HEK293 (cell line): ENCODE measurements around the gene FLCN.

Experiments used
- CTCF ChIA-PET: fragments of 350-600 bp; formaldehyde crosslinking; extraction: SDS; loops from one replicate; lab custom pipeline; 2021; ENCODE audit warnings: antibody characterized with exemption; lab: Yijun Ruan, JAX
- POLR2A ChIA-PET: fragments of 300-600 bp; formaldehyde crosslinking; extraction: SDS; loops from one replicate; lab custom pipeline; 2020; ENCODE audit warnings: antibody characterized with exemption, inconsistent platforms; lab: Yijun Ruan, JAX
- H3K27ac ChIP-seq: fragments of 200-500 bp; sonication (Bioruptor generic); 2 replicates; pipeline ENCODE4 v1.5.1; 2014; ENCODE audit warnings: low read depth, low read length, control low read depth, inconsistent platforms; ENCODE audit errors: extremely low read depth
- H3K36me3 ChIP-seq, 2 experiments: fragments of 200-500 bp in 1 of 2; sonication (Bioruptor generic) in 1 of 2; 1 replicate in 1 of 2; 2 replicates in 1 of 2; pipeline ENCODE4 v1.5.1; 2014 to 2017; ENCODE audit warnings: inconsistent platforms in 2 of 2, low read length in 2 of 2; ENCODE audit not compliant: control insufficient read depth in 2 of 2, insufficient read depth in 1 of 2
- H3K4me1 ChIP-seq: fragments of 200-500 bp; sonication (Bioruptor generic); 2 replicates; pipeline ENCODE4 v1.5.1; 2014; ENCODE audit warnings: mild to moderate bottlenecking, low read length, inconsistent platforms; ENCODE audit not compliant: control insufficient read depth, insufficient read depth
- H3K4me3 ChIP-seq: 2 replicates; pipeline ENCODE4 v1.5.1; 2011; ENCODE audit warnings: low read depth, mild to moderate bottlenecking, control low read depth, low read length, moderate library complexity
- H3K9me3 ChIP-seq: fragments of 200-500 bp; sonication (Bioruptor generic); 2 replicates; pipeline ENCODE4 v1.5.1; 2014; ENCODE audit warnings: low read depth, low read length, inconsistent platforms; ENCODE audit not compliant: control insufficient read depth, insufficient read depth
- HOXA7 ChIP-seq: sonication (generic); formaldehyde crosslinking; IDR thresholded peaks from 2 replicates; pipeline ENCODE4 v1.8.1; 2022; ENCODE audit warnings: missing genetic modification reagents, borderline replicate concordance
- OVOL3 ChIP-seq: fragments of 450-650 bp; formaldehyde crosslinking; IDR thresholded peaks from 2 replicates; pipeline ENCODE4 v1.5.1; 2016; ENCODE audit warnings: missing biosample characterization, missing genetic modification characterization
- PBX3 ChIP-seq: sonication (generic); formaldehyde crosslinking; IDR thresholded peaks from 2 replicates; pipeline ENCODE4 v1.8.1; 2022; ENCODE audit warnings: mild to moderate bottlenecking, moderate library complexity, missing genetic modification reagents
- REST ChIP-seq: fragments of 450-650 bp; formaldehyde crosslinking; IDR thresholded peaks from 2 replicates; pipeline ENCODE4 v1.5.1; 2016; ENCODE audit warnings: missing biosample characterization, missing genetic modification characterization
- TCF7L2 ChIP-seq: IDR thresholded peaks from 2 replicates; pipeline ENCODE4 v1.6.1; 2011; ENCODE audit warnings: low read depth, mild to moderate bottlenecking, inconsistent platforms, low read length, moderate library complexity, borderline replicate concordance
- YY2 ChIP-seq: fragments of 450-650 bp; formaldehyde crosslinking; IDR thresholded peaks from 2 replicates; pipeline ENCODE4 v1.5.1; 2016; ENCODE audit warnings: missing biosample characterization, missing genetic modification characterization
- ZBTB10 ChIP-seq: fragments of 450-650 bp; formaldehyde crosslinking; IDR thresholded peaks from 2 replicates; pipeline ENCODE4 v1.5.1; 2016; ENCODE audit warnings: missing biosample characterization, missing genetic modification characterization
- ZFP3 ChIP-seq: fragments of 450-650 bp; formaldehyde crosslinking; IDR thresholded peaks from 2 replicates; pipeline ENCODE4 v1.5.1; 2016; ENCODE audit warnings: low read depth, missing biosample characterization, missing genetic modification characterization
- ZNF16 ChIP-seq: fragments of 450-650 bp; formaldehyde crosslinking; IDR thresholded peaks from 2 replicates; pipeline ENCODE4 v1.5.1; 2016; ENCODE audit warnings: low read depth, missing biosample characterization, missing genetic modification characterization
- ZNF266 ChIP-seq: fragments of 450-650 bp; formaldehyde crosslinking; IDR thresholded peaks from 2 replicates; pipeline ENCODE4 v1.5.1; 2016; ENCODE audit warnings: missing biosample characterization, missing genetic modification characterization, low read depth
- ZNF274 ChIP-seq, 2 experiments: fragments of 200-500 bp in 1 of 2; fragments of 450-650 bp in 1 of 2; sonication (Bioruptor generic) in 1 of 2; formaldehyde crosslinking in 1 of 2; IDR thresholded peaks; 2 replicates each; pipeline versions ENCODE4 v1.5.1 to v1.6.1; 2014 to 2016; ENCODE audit warnings: borderline replicate concordance in 1 of 2, inconsistent platforms in 1 of 2, low read length in 1 of 2, missing biosample characterization in 1 of 2, missing genetic modification characterization in 1 of 2
- ZNF596 ChIP-seq: fragments of 450-650 bp; IDR thresholded peaks from 2 replicates; pipeline ENCODE4 v1.5.0; 2018; ENCODE audit warnings: missing biosample characterization, mild to moderate bottlenecking, missing genetic modification characterization, moderate library complexity
- ZNF660 ChIP-seq: fragments of 450-650 bp; IDR thresholded peaks from 2 replicates; pipeline ENCODE4 v1.5.1; 2018; ENCODE audit warnings: missing biosample characterization, mild to moderate bottlenecking, missing genetic modification characterization
- ZNF664 ChIP-seq: fragments of 450-650 bp; formaldehyde crosslinking; IDR thresholded peaks from 2 replicates; pipeline ENCODE4 v1.5.1; 2016; ENCODE audit warnings: missing biosample characterization, missing genetic modification characterization
- ZNF677 ChIP-seq: fragments of 450-650 bp; IDR thresholded peaks from 2 replicates; pipeline ENCODE4 v1.5.0; 2018; ENCODE audit warnings: missing biosample characterization, mild to moderate bottlenecking, missing genetic modification characterization, moderate library complexity
- TF ChIP-seq, protein P1 (sequence below): fragments of 450-650 bp; formaldehyde crosslinking; IDR thresholded peaks from 2 replicates; pipeline ENCODE4 v1.5.1; 2016; ENCODE audit warnings: missing biosample characterization, missing genetic modification characterization, borderline replicate concordance

Gene FLCN

DNA sequence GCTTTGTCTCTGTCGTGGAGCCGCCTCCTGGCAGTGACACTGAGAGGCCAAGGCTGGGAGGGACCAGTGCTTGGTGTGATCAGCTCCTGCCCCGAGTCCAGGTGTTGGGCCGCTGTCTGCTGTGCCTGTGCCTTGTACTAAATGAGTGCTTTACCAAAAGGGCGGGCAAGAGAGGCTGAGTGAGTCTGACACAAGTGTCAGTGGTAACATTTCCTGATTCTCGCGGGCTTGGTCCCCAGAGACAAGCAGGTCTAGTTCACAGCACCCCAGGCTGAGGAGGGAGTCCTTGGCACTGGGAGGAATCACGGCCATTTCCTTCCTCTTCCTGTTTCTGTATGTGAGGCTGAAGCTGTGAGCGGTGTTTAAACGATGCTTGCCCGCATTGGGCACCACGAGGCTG is 61.1 kb downstream of the FLCN start:
- Histone ChIP-seq H3K36me3 (peaks cover 17 to 98% of the 10 kb centered on the region in 2 experiments), H3K4me3 (no peak overlapping the region), H3K9me3 (no peaks in the 10 kb centered on the region), H3K27ac (no peak overlapping the region), H3K4me1 (no peaks in the 10 kb centered on the region)
- TF ChIP-seq ZNF660 = no peak
- no peak for TF ChIP-seq ZNF266 (tag by site-specific recombination)
- TF ChIP-seq REST (tag by site-specific recombination) = no peak
- TF ChIP-seq, protein P1, sequence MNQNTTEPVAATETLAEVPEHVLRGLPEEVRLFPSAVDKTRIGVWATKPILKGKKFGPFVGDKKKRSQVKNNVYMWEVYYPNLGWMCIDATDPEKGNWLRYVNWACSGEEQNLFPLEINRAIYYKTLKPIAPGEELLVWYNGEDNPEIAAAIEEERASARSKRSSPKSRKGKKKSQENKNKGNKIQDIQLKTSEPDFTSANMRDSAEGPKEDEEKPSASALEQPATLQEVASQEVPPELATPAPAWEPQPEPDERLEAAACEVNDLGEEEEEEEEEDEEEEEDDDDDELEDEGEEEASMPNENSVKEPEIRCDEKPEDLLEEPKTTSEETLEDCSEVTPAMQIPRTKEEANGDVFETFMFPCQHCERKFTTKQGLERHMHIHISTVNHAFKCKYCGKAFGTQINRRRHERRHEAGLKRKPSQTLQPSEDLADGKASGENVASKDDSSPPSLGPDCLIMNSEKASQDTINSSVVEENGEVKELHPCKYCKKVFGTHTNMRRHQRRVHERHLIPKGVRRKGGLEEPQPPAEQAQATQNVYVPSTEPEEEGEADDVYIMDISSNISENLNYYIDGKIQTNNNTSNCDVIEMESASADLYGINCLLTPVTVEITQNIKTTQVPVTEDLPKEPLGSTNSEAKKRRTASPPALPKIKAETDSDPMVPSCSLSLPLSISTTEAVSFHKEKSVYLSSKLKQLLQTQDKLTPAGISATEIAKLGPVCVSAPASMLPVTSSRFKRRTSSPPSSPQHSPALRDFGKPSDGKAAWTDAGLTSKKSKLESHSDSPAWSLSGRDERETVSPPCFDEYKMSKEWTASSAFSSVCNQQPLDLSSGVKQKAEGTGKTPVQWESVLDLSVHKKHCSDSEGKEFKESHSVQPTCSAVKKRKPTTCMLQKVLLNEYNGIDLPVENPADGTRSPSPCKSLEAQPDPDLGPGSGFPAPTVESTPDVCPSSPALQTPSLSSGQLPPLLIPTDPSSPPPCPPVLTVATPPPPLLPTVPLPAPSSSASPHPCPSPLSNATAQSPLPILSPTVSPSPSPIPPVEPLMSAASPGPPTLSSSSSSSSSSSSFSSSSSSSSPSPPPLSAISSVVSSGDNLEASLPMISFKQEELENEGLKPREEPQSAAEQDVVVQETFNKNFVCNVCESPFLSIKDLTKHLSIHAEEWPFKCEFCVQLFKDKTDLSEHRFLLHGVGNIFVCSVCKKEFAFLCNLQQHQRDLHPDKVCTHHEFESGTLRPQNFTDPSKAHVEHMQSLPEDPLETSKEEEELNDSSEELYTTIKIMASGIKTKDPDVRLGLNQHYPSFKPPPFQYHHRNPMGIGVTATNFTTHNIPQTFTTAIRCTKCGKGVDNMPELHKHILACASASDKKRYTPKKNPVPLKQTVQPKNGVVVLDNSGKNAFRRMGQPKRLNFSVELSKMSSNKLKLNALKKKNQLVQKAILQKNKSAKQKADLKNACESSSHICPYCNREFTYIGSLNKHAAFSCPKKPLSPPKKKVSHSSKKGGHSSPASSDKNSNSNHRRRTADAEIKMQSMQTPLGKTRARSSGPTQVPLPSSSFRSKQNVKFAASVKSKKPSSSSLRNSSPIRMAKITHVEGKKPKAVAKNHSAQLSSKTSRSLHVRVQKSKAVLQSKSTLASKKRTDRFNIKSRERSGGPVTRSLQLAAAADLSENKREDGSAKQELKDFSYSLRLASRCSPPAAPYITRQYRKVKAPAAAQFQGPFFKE (tag by site-specific recombination) = no peak
- no peak for TF ChIP-seq ZNF596 (tag by site-specific recombination)
- no peak for TF ChIP-seq ZNF16 (tag by site-specific recombination)
- no peak for TF ChIP-seq TCF7L2
- TF ChIP-seq ZNF664 (tag by site-specific recombination) = no peak
- TF ChIP-seq PBX3 (CRISPR knock-in tag) = no peak
- TF ChIP-seq YY2 (tag by site-specific recombination) = no peak
- TF ChIP-seq HOXA7 (CRISPR knock-in tag) = no peak
- TF ChIP-seq ZNF274 (IDR thresholded peaks at IDR 0.05; ENCODE audit: low read length) = no peak
- TF ChIP-seq ZNF274 (tag by site-specific recombination; IDR thresholded peaks at IDR 0.05; ENCODE audit: borderline replicate concordance) = no peak
- TF ChIP-seq ZBTB10 (tag by site-specific recombination) = no peak
- no peak for TF ChIP-seq ZNF677 (tag by site-specific recombination)
- TF ChIP-seq OVOL3 = no peak
- TF ChIP-seq ZFP3 = no peak
- CTCF ChIA-PET = no interaction called here
- POLR2A ChIA-PET = no interaction called here
